DMS53 (cell line): ENCODE data around the gene SRC.
"Not testable (repeated sequence)": the region's sequence is repeated elsewhere in the genome, so short reads cannot be mapped to it uniquely, and the experiment has no call there.

ENCODE experiments used
- DNase-seq: peaks from one replicate; lab custom pipeline; 2025; lab: John Stamatoyannopoulos, UW

Gene SRC

GRCh38 chr20:37336369-37337207, 9.4 kb upstream of the SRC start:
- no peak for DNase-seq

GRCh38 chr20:37337208-37337991, 8.5 kb upstream of the SRC start:
- no peak for DNase-seq

DNA sequence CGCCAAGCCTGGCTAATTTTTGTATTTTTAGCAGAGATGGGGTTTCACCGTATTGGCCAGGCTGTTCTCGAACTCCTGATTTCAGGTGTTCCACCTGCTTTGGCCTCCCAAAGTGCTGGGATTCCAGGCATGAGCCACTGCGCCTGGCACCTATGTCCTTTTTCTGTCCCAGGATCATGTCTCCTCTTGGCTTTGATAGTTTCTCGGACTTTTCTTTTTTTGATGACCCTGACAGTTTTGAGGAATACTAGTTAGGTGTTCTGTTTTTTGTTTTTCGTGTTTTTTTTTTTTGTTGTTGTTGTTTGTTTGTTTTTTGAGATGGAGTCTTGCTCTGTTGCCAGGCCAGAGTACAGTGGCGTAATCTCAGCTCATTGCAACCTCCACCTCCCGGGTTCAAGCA, 7.6 kb upstream of the SRC start:
- DNase-seq = not testable (repeated sequence)

DNA sequence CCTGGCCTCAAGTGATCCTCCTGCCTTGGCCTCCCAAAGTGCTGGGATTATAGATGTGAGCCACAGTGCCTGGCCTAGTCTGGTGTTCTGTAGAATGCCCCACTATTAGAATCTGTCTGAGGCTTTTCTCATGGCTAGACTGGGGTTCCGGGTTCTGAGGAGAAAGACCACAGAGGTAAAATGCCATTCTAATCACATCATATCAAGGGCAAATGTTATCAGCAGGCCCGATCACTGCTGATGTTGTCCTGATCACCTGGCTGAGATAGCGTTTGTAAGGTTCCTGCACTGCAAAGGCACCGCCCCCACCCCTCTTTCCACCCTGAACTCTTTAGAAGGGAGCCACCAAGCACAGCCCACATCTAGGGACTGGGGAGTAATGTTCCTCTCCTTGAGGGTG, 6.7 kb upstream of the SRC start:
- DNase-seq = no peak

GRCh38 chr20:37339764-37340109, 6.2 kb upstream of the SRC start:
- DNase-seq = not testable (repeated sequence)

GRCh38 chr20:37340998-37341397, 4.9 kb upstream of the SRC start:
- no peak for DNase-seq

GRCh38 chr20:37341632-37342031, 4.3 kb upstream of the SRC start:
- no peak for DNase-seq

GRCh38 chr20:37342231-37343177, 3.4 kb upstream of the SRC start:
- DNase-seq = peak; percentile 36

GRCh38 chr20:37343212-37343993, 2.5 kb upstream of the SRC start:
- no peak for DNase-seq

DNA sequence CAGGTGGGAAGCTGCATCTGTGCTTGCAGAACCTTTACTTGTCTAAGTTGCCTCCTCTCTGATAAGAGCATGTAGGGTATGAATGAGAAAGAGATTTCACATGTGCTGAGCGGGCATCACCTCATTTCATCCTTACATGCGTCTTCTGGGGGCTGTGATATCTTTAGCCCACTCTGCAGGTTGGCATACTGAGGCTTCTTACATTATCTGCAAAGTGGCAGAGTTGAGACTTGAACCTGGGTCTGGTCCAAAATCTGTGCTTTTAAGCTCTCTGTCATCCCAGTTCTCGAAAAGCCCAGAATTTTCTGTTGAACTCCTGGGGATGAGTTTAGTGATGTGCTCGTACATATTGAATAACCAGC, 2.0 kb upstream of the SRC start:
- no peak for DNase-seq

DNA sequence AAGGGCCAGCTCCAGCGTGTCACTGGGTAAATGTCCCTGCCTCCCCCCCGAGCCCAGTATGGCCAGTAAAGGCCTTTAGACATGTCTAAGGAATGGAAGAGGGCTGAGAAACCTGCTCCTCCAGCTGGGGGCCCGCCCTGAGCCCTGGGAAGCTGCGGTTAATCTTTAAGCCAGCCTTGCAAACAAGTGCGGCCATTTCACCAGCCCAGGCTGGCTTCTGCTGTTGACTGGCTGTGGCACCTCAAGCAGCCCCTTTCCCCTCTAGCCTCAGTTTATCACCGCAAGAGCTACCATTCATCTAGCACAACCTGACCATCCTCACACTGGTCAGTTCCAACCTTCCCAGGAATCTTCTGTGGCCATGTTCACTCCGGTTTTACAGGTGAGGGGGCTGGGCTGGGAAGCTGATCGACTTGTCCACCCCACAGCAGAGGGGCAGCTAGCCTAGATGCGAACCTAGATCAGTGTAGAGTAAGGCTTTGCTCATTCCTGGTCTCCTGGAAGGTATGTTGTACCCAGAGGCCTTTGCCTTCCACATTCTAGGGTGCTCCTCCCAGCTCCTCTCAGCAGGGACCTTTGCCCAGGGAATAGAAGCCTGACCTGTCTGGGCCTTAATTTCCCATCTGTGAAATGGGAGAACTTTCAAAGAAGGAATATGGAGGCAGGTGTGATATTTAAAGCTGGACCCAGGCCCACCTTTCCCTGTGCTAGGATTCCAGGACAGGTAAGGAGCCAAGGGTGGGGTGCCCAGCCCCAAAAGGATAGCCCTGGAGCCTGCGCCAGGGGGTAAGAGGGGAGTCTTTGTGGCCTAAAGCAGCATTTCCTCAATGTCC, 1.2 kb upstream of the SRC start:
- peak; percentile 83 for DNase-seq

DNA sequence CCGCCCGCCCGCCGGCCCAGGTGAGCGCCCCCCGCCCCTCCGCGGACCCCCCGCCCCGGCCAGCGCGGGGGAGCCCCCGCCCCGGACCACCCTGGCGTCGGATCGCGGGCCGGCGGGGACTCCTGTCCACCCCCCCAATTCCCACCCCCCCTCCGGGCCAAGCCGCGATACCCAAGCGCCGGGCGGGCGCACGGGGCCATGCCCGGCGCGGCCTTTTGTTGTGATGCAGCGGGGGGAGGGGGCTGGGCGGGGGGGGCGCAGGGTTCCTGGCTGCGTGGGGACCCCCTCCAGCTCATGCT, 245 bp downstream of the SRC start:
- DNase-seq = no peak

DNA sequence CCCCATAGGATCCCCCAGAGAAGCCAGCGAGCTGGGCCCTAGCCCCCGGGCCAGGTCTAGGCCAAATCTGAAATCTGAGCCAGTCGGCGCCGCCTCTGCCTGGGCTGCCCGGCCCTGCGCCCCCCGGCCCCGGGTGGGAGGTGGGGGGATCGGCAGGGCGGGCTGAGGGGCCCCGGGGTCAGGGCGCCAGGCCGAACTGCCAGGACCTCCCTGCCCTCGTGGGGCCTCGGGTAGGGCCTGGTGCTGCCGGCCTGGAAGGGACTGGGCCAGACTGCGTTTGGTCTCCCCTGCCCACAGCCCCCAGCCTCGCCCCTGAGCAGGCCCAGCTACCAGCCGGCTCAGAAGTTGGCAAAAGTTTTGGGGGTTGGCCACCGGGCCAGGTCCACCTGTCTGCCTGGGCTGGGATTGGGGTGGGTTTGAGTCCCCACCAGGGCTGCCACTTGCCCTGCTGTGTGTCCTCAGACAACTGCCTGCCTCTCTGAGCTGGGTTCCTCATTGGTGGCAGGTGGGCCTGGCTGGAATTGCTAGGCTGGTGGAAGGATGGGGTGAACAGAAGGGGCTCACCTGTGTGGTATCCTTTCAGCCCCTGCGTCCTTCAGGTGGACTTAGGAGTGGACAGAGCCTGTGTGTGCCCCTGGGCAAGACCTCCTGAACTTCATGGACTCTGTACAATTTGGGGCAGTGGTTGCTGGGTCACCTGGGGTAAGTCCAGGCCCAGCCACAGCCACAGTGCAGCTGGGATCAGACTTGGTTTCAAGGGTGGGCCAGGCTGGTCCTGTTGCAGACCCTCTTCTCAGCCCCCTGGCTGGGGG, 801 bp downstream of the SRC start:
- no peak for DNase-seq

GRCh38 chr20:37347347-37347823, 1.4 kb downstream of the SRC start:
- DNase-seq = no peak

GRCh38 chr20:37347891-37348791, 2.2 kb downstream of the SRC start:
- DNase-seq = peak; percentile 38

DNA sequence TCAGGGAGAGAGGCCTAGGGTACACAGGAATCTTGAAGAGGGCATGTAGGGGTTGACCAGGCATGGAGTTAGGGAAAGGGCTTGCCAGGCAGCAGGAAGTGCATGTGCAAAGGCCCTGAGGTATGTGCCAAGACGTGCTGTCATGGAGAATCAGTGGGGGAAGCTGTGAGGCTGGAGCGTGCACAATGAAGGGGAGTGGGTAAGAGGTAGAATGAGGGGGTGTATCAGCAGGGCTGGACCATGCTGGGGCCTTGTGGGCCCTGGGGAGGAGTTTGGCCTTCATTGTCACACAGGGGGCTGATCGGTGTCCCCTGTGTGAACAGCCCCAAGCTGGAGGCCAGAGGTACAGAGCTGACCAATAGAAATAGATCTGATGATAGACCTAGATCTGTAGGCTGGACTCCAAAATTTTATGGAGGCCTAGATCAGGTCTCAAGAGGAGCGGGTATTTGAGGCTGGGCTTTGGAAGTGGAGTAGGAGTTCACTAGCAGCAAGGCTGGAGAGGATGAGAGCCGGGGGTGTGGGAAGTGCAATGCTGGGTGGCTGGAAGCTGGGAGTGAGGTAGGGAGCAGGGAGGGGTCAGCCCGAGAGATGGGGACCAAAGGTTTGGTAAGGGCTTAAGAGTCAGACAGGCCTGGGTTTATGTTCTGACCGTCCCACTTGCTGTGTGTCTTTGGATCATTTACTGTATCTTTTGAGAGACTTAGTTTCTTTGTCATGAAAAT, 3.0 kb downstream of the SRC start:
- no peak for DNase-seq

DNA sequence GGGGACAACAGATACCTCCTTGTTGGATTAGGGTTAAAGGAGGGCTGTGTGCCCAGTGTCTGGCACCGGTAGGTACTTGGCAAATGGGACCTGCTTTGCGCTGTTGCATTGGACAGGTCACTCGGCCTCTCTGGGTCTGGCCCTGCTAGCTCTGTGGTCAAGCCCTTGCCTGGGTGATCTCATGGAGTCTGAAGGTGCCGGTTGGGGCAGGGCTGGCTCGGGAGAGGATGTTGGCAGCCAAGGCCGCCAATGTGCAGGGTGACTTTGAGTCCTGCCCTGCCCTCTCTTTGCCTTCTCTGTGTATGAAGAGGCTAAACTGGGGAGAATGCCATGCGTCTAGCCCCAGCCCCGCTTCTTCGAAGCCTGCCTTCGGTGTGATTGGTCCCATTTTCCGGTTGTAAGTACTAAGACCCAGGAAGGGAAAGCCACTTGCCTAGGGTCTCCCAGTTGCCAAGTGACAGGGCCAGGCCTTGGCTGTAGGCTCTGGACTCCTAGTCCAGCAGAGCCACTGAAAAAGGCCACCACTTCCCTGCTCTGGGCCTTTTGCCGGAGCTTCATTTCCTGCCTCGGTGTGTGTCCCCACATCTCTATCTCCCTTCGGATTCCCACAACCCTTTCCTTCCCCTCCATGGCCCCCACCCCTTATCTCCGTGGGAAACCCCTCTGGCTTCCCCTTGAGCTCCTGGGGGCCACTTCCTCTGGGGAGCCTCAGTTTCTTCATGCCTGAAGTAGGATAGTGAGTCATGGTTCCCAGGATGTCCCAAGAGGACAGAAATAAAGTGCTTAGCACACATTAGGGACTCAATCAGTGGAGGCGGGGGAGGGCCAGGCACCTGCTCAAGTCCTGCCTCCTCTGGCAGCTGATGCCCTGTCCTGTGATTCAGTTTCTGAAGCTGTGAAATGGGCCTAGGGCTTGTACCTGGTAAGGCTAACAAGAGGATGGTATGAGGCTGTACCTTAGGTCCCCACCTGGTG, 3.9 kb downstream of the SRC start:
- peak; percentile 38 for DNase-seq
